Measurements from ENCODE around the gene ARIH2.
A peak's percentile ranks its signal among the peaks of the same experiment; 100 is the strongest.
"Not testable (repeated sequence)": the region's sequence is repeated elsewhere in the genome, so short reads cannot be mapped to it uniquely, and the experiment has no call there.

The ARIH2 gene

DNA sequence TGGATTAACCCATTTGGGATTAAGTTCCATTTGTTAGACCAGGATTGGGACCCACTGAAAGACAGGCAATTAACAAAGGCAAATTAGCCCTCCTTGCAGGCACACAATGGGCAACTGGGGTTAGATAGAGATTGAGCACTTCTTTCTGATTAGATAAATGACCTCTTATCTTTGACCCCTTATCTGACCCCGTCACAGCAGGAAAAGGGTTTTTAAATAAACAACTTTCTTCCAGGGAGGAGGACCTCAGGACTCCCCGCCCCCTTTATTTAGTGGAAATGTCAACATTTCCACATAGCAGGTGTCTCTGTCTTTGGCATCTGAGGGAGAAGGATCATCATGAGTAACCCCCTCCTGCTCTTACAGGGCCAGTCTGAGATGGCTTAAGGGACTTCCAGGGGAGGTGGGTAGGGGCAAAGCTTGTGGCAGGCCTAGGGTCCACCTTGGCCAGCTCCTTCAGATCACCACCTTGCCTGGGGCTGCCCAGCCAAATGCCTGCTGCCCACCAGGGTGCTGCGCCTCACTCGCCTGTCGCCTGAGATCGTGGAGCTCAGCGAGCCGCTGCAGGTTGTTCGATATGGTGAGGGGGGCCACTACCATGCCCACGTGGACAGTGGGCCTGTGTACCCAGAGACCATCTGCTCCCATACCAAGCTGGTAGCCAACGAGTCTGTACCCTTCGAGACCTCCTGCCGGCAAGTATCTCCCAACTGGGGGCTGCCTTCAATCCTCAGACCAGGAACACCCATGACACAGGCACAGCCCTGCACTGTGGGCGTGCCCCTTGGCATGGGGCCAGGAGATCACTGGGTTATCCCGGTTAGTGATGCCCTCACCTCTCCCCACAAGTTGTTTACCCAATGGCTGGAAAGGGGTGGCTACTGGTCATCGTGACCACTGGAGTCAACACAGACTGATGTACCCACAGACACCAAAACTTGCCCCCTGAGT is 86.0 kb downstream of the ARIH2 start:
- peak; percentile 76 for DNase-seq

- no peak for DNase-seq
Observed at GRCh38 chr3:49005303-49005680, 86.7 kb downstream of the ARIH2 start.

- DNase-seq: no peak
Observed at GRCh38 chr3:49005998-49006397, 87.4 kb downstream of the ARIH2 start.

- DNase-seq: peak; percentile 6
Observed at GRCh38 chr3:49006408-49007067, 87.9 kb downstream of the ARIH2 start.

DNA sequence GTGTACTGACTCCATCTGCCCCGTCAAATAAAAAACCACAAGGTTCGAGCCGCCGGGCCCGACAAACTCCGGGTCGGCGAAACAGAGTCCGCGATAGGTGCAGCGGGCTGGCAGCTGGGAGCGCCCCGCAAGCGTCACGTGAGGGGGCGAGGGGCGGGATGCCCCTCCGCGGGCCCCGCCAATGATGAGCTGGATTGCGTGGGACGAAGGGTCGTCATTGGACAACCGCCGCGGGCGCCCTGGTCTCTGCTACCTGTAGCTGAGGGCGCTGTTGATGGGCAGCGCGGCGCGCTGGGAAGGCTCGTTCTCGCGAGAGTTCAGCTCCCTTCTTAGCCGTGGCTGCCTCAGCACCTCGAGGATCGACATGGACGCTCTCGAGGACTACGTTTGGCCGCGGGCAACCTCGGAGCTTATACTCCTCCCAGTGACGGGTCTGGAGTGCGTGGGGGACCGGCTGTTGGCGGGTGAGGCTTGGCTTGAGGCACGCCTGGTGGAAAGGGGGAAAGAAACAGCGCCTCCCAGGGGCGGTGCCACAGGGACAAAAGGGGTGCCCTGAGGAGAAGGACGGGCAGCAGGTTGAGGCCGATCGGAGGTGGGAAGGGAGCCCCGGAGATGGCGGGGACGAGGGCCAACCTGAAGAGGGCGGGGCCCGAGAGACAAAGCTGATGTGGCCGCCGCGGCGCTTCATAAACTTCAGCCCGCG is 88.6 kb downstream of the ARIH2 start, which contains the start of gene WDR6:
Gene WDR6, plus strand, starts transcription at position 324 of the 703 bp plus-strand sequence. Its CDS starts 41 bp downstream, at position 365.
- peak; percentile 93 for DNase-seq

- peak; percentile 73 for DNase-seq
Observed at GRCh38 chr3:49007771-49008528, 89.3 kb downstream of the ARIH2 start.

DNA sequence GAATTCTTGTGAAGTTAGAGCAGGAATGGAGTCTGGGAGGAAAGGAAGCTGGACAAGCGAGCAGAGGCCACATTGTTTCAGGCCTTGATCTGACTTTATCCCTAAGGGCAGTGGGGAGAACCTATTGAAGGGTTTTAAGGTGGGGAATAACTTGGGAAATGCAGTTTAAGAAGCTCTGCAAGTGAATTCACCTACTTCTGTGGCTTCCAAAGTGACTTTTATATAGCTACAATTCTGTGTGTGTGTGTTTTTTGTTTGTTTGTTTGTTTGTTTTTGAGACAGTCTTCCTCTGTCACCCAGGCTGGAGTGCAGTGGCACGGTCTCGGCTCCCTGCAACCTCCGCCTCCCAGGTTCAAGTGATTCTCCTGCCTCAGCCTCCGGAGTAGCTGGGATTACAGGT is 90.0 kb downstream of the ARIH2 start:
- DNase-seq: not testable (repeated sequence)

DNA sequence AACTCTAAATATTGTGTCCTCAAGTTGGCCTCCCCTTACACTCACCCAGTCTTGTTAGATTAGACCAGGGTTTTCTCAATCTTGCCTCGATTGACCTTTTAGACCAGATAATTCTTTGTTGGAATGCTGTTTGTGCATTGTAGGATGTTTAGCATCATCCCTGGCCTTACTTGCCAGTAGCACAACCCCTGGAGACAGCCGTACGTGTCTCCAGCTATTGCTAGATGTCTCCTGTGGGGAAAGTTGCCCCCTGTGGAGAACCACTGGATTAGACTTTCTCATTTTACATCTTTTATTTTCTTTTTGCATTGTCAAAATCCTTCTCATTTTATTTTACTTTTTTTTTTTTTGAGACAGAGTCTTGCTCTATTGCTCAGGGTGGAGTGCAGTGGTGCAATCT is 90.8 kb downstream of the ARIH2 start:
- no peak for DNase-seq

DNA sequence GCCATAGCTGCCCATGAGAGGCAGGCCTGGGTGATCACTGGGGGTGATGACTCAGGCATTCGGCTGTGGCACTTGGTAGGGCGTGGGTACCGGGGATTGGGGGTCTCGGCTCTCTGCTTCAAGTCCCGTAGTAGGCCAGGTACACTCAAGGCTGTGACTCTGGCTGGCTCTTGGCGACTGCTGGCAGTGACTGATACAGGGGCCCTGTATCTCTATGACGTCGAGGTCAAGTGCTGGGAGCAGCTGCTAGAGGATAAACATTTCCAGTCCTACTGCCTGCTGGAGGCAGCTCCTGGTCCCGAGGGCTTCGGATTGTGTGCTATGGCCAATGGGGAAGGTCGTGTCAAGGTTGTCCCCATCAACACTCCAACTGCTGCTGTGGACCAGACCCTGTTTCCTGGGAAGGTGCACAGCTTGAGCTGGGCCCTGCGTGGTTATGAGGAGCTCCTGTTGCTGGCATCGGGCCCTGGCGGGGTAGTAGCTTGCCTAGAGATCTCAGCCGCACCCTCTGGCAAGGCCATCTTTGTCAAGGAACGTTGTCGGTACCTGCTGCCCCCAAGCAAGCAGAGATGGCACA is 93.9 kb downstream of the ARIH2 start:
- DNase-seq: no peak

DNA sequence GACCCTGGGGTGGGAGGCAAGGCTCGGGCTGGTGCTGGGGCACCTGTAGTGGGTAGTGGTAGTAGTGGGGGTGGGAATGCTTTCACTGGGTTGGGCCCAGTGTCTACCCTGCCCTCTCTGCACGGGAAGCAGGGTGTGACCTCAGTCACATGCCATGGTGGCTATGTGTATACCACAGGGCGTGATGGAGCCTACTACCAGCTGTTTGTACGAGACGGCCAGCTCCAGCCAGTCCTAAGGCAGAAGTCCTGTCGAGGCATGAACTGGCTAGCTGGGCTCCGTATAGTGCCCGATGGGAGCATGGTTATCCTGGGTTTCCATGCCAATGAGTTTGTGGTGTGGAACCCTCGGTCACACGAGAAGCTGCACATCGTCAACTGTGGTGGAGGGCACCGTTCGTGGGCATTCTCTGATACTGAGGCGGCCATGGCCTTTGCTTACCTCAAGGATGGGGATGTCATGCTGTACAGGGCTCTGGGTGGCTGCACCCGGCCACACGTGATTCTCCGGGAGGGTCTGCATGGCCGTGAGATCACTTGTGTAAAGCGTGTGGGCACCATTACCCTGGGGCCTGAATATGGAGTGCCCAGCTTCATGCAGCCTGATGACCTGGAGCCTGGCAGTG is 94.6 kb downstream of the ARIH2 start:
- DNase-seq: no peak

DNA sequence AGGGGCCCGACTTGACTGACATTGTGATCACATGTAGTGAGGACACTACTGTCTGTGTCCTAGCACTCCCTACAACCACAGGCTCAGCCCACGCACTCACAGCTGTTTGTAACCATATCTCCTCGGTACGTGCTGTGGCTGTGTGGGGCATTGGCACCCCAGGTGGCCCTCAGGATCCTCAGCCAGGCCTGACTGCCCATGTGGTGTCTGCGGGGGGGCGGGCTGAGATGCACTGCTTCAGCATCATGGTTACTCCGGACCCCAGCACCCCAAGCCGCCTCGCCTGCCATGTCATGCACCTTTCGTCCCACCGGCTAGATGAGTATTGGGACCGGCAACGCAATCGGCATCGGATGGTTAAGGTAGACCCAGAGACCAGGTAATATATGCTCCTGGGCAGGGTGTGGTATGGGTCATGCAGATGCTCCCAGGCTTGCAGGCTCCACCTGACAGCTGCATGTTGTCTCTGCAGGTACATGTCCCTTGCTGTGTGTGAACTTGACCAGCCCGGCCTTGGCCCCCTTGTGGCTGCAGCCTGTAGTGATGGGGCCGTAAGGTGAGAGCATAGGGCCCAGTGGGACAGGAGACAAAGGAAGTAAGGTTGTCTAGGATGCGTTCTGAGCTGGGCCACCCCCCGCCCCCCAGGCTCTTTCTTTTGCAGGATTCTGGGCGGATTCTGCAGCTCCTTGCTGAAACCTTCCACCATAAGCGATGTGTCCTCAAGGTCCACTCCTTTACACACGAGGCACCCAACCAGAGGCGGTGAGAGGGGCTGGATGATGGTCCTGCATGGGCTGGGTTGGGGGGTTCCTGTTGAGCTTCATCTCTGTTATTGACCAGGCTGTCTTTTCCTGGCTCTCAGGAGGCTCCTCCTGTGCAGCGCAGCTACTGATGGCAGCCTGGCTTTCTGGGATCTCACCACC is 95.4 kb downstream of the ARIH2 start:
- peak; percentile 44 for DNase-seq

DNA sequence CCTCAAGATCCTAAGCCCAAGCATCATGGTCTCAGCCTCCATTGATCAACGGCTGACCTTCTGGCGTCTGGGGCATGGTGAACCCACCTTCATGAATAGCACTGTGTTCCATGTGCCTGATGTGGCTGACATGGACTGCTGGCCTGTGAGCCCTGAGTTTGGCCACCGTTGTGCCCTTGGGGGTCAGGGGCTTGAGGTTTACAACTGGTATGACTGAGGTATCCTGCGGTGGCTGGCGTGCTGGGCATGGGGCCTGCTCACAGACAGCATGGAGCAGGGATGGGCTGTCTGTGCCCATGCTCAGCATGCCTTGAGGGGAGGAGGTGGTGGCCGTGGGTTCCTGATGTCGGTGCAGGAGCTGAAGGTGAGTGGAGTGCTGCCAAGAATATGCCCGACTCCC is 96.4 kb downstream of the ARIH2 start:
- DNase-seq: no peak

- no peak for DNase-seq
Observed at GRCh38 chr3:49015765-49016164, 97.1 kb downstream of the ARIH2 start.

DNA sequence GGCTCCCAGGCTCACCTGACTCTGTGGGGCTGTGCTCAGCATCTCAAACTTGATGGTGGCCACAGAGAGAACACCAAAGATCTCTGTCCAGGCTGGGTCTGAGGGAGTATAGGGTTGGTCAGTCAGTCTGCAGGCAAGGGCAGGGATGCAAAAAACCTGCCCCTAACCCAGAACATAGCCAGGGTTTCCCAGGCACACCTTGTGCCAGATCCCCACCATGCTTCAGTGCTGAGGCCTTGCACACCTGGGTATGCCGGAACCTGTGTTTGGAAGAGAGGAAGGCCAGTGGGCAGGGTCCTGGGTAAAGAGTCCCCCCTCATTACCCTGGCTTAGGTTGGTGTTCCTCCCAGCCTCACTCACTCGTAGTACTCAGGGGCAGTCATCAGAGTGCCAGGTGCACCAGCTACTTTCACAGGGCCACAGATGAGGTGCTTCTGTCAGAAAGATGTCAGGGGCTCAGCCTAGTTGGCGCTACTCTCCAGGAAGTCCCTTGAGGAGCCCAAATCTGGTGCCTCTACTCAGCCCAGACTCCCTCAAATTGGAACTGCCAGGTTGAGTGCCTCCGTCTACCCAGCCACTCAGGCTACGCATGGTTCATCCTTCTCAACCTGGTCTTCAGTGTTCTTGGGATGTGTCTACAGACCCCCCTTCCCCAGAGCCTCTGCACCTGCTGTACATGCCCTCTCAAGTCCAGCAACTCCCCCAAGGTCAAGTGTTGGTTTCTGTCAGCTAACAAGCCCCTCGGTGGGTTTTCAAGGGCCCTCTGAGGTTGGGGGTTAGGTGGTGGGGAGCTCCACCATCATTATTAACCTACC is 98.0 kb downstream of the ARIH2 start:
- DNase-seq: no peak

GRCh38 chr3:49017229-49017970 is 98.8 kb downstream of the ARIH2 start:
- peak; percentile 48 for DNase-seq

DNA sequence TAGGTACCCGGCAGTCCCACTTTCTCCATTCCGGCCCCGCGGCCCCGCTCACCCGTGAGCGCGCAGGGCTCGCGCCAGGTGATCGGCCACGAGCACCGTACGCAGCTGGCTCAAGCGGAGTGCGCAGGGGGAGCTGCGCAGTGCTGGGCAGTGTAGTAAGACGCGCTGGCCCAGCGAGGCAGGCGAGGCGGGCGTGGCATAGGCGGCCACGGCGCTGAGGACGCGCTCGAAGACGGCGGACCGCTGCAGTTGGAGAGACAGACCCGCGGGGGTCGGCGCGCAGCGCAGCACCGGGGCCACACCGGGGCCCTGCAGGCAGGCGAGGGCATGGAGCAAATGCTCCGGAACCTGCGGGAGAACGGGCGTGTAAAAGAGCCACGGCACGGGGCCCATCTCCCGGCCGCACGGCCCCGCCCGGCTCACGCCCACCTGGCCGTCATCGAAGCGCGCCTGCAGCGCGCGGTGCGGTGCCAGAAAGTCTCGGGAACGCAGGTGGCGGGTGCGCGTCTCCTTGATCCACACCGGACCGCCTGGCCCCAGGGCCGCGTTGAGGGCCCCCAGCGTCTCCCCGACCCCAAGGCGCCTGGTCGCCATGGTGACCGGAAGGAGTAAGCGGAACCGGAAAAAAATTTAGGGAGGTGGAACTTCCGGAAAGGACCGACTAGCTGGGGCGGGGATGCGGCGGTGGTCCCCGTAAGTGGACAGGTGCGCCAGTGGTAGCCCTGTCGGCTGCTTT is 99.5 kb downstream of the ARIH2 start, which contains the start of gene DALRD3:
Gene DALRD3, minus strand, starts transcription at position 610 of the 736 bp plus-strand sequence. Its CDS starts 16 bp downstream, at position 594.
- peak; percentile 72 for DNase-seq

GRCh38 chr3:49018707-49019006 is 100.0 kb downstream of the ARIH2 start:
- DNase-seq: no peak

GRCh38 chr3:49019941-49020329 is 101.3 kb downstream of the ARIH2 start:
- no peak for DNase-seq
